T-helper 2 cell (primary cell): ENCODE data around the gene GADL1.

Experiments used
- DNase-seq, 5 experiments: peaks; one replicate each; pipeline versions ENCODE4 v3.0.0 to v3.0.0-alpha.2; 2012 to 2022

Gene GADL1

GRCh38 chr3:30693470-30694120 lies 200.9 kb downstream of the GADL1 start:
- DNase-seq: peak in 2 of 5 experiments; percentile 46 to 77

DNA sequence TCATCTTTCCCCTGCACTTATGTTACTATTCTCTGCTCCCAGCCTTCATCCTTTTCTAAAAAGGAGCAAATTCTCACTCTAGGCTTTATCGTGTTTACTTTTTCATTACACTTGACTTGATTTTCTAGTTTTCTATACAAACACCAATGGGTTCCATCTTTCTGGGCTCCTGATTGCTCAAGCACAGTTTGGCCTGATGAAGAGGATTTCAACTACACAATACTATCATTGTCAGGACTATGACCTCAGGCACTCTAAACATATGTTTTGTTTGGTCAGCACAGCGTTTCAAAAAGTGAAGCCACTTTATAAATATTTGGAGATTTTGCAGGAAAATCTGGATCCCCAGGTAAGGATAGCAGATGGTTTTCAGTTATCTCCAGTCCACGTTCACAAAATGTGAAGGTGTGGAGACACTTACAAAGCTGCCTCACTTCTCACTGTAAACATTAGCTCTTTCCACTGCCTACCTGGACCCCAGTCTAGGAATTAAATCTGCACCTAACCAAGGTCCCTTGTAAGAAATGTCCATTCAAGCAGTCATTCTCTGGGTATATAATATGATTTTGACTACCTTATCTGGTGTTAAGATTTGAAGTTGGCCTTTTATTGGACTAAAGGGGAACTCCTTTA lies 201.8 kb downstream of the GADL1 start:
- no peak for DNase-seq

DNA sequence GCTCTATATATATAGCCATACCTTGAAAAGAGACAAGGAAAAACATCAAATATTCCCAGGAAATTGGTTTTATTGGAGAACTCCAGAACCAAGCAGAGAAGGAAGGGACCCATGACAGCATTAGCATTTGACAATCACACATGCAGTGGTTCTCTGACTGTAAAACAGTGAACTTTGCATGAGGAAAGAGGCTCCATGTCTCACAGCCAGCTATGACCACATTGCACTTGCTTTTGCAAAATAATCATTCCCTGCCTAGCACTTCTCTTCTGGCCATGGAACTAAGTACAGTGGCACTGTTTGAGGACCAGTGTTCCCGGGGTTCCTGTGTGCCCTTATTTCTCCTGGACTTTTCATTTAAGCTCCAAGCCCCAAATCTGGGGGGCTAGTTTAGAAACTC lies 202.5 kb downstream of the GADL1 start:
- DNase-seq: no peak

GRCh38 chr3:30691249-30691880 lies 203.1 kb downstream of the GADL1 start:
- no peak for DNase-seq

- no peak for DNase-seq
These were observed 204.3 kb downstream of the GADL1 start for GRCh38 chr3:30690199-30690598.

DNA sequence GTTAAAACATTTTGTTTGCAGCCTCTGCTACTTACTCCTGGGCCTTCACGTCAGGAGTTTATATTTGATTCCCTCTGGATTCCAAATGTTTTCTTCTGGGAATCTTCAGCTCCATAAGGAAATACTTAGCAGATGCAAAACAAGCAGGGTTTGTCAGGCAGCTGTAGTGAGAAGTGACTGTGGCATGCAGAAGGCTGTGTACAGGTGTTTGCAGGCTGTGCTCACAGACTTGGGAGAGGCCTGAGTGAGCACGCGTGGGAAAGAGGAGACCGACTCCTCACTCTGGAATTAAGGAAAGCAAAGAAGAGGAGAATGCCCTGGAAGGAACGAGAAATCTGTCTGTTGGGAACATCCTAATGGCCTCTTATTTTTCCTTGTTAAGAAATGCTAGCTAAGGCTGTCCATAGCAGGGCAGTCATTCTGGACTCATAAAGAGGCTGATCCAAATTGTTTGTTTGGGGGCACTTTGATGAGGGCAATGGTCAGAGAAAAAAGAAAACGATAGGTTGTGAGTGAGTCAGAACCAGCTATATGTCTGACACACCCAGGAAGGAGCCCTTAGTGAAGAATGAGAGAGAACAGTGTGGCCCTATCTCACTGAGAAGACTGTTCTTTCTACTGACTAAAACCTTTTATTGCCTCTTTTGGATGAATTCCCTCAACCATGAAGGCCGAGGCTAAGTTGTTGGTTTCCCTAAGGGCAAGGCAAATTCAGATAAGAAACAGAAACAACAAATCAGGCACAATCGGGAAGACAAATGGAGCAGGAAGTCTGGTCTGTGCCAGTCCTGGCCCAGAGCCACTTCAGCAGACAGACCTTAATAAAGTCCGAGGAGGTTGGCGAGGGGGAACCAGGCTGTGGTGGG lies 205.5 kb downstream of the GADL1 start:
- peak in 1 of 5 experiments; percentile 29 for DNase-seq

- DNase-seq: no peak
These were observed 206.4 kb downstream of the GADL1 start for GRCh38 chr3:30687930-30688570.

- no peak for DNase-seq
These were observed 207.7 kb downstream of the GADL1 start for GRCh38 chr3:30686799-30687198.

DNA sequence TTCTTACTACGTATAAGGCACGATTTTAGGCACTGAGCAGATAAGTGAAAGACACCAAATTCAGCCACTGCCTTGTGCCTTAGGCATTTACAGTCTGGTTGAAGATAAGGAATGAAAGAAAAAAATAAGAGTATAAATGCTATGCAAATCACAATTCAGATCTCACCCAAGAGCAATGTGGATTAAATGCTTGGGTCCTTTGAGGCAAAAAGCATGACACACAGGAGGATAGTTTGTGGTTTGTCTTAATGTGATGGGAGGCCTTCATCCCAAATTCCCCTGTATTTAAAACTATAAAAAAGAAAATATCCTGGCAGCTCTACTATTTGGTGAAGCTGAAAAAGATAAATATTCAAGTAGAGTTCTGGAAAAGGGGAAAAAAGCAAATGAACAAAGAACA lies 208.3 kb downstream of the GADL1 start:
- DNase-seq: no peak

- DNase-seq: peak in 1 of 5 experiments; percentile 33
These were observed 209.2 kb downstream of the GADL1 start for GRCh38 chr3:30685267-30685667.

DNA sequence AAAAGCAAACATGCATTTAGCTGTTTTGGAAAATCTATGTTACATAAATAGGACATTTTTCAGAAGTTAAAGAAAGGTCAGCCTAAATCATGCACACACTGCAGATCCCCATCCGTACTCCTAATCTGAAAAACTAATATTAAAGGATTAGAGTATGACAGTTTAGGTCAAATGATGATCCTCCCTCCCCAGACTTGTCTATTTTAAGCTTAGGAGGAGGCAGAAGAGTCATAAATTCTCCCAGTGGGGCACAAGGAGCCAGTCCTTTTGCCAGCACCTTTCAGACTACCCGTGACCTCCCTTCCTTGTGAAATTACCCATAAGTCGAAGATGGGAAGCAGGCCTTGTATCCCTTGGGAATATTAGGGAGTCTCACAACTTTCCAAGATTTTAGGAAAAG lies 210.1 kb downstream of the GADL1 start:
- no peak for DNase-seq

- DNase-seq: peak in 1 of 5 experiments; percentile 33
These were observed 210.7 kb downstream of the GADL1 start for GRCh38 chr3:30683769-30684168.

- DNase-seq: no peak
These were observed 211.9 kb downstream of the GADL1 start for GRCh38 chr3:30682434-30683155.

DNA sequence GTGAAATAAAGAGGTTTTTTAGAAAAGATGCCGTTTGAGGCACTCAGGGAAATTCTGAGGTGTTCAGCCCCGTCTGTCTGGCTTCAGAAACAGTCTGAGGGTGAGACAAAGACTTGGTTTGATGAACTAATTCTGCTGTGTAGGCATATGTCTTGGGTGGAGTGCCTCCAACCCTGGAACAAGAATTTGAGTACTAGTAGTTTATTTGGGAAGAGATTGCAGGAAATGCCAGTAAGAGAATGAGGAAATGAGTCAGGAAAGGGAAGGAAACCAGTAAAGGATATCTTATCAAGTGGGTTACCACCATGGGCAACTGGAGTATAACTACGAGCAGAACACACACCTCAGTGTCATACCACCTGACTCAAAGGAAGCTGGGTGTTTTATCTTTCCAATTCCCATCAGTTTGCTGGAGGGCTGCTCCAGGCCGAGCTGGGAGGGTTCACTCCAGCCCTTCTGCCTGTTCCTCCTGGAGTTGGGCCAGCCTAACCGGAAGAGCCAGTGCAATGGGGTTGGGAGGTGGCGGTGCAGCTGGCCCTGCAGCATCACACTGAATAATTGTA lies 212.7 kb downstream of the GADL1 start:
- DNase-seq: no peak

DNA sequence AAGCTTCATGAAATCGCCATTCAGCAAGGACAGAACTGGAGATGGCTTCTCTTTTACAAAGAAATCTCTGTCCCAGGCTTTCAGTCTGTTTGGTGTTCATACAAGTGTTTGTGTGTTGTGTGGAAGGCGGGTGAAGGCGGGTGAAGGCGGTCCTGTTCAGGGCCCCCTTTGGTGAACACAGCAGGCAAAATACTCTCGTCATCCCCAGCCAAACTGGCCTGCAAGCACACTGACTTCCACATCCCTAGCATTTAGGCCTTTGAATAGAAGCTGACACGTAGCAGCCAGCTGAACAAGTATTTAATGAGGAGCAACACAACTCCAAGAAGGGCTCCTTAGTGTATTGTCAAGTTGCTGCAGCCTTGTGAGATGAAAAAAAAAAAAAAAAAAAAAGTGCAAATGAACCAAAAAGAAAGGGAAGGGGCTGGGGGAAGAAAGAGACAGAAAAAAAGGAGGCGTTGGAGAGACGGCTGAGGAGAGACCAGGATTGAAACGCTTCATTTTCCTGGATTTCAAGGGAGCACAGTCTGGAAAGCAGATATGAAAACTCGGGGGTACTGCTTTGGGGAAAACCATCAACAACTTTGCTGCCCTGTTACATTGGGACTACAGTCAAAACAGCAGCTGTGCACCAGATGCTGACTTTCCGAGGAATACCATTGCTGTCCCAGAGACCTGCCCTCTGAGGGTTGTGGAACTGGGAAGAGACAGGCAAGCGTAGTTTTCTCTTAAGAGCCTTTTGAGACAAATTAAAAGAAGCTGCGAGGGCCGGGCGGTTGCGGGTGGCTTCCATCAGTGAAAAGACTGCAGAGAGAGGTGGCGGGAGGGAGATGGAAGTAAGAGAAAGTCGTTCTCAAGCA lies 213.4 kb downstream of the GADL1 start:
- no peak for DNase-seq

DNA sequence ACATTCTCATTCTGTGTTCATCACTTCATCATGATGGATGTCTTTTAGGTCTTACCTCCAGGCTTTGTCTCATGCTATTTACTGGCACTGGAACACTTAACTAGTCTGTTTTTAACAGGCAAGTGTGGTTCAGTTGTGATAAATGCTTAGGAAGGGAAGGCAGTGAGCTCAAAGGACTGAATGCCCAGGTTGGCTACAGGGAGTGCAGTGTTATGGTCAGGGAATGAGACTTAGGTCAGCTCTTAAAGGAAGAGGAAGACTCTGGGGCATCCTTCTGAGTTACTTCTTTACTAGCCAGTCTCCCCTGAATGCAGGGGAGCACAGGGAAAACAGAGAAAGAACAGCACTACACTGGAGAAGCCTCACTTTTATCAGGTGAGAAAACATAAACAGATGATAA lies 215.4 kb downstream of the GADL1 start:
- DNase-seq: no peak

DNA sequence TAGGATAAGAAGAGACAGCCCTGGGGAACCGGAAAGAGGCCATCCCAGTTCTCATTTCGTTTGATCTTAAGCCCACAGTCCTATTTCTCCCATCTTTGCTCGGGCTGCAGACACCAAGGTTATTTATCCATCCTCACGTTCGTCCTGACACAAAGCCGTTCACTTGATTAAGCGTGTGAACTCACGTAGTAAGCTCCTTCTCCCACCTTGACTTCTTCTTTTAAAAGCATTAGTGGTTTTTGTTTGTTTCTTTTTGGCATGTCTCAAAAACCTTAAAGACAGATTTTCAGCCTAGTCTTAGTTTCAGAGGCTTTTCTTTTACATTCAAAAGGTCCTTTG lies 217.1 kb downstream of the GADL1 start:
- DNase-seq: no peak

DNA sequence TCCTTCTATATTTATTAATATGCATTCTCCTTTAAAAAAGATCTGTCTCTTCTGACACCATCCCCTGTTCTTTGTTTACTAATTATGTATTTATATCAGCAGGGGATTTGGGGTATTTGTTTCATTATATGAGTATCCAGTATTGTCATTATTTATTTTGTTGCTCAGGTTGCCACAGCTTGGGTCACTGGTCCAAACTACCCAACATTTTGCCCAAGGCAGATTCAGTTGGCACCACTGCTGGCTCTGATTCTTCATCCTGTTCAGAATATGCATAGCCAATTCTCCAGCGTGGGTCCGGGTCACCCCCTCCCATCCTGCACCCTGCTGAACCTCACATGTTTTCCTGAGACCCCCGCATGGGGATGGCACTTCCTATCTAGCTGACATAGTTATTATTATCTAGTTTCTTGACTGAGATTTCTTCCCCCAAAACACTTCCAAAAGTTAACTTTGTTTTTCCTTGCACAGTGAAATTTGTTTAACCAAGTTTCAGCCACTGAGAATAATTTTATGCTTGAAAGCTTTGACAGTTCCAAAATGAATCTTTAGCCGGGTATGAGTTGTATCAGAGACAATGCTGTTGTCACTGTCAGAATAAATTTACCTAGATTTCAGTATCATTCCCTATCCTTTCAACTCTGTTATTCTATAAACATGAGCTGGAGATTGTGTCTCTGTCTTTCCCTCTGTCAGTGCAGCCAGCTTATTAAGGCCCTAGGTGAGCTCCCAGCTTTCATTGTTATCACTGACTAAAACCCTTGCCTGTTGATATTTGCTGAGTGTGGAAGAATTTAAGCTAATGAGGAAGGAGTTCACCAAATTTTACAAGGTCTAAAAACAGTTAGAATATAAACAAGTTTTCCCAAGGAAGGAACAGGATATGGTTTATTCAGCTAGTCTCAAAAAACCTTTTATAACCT lies 217.8 kb downstream of the GADL1 start:
- DNase-seq: no peak
